ENCODE results near the gene PDX1. TPM values are rescaled to one million over a fixed set of nuclear protein-coding genes. Genes with fewer than 3 reads are reported as not detected.

Gene PDX1
- total and polyA plus RNA-seq, 2 of the 13 experiments (the other 11 are each of a cell fraction or from before 2014, with no cell fraction given), result 0.07 TPM; not detected in 1

GRCh38 chr13:27967203-27967735 is 47.5 kb downstream of the PDX1 start:
- no peaks in the 10 kb centered on the region for H4K20me1 ChIP-seq (ENCODE audit: insufficient read depth, low read length)
- H3K9ac ChIP-seq (ENCODE audit: insufficient read depth, low read depth, low read length), result no peak overlapping the region
- peak overlapping the region in 1 of 3 experiments; percentile 60; a peak in 1 of 6 replicates for H3K4me3 ChIP-seq (replicated peaks in 1 of 3; ENCODE audit: insufficient read depth in 1 of 3, low read depth in 2 of 3, low read length in 3 of 3)

More at GRCh38 chr13:27967203-27967735, 47.5 kb downstream of the PDX1 start:
- peaks cover 19 to 65% of the 10 kb centered on the region in 2 experiments for H3K27me3 ChIP-seq (ENCODE audit: control insufficient read depth in 1 of 2, insufficient read depth in 2 of 2, low read length in 2 of 2)
- H3K4me1 ChIP-seq (ENCODE audit: insufficient read depth, low read length), result peaks cover 38% of the 10 kb centered on the region
- no peaks in the 10 kb centered on the region for H3K79me2 ChIP-seq (ENCODE audit: insufficient read depth, low read length)
- no peak overlapping the region for H2AFZ ChIP-seq (ENCODE audit: low read length)
- TF ChIP-seq ZNF556 (CRISPR knock-in tag; IDR thresholded peaks at IDR 0.05; ENCODE audit: borderline replicate concordance), result no peak
- TF ChIP-seq PRDM4 (CRISPR knock-in tag; IDR thresholded peaks at IDR 0.05; ENCODE audit: borderline replicate concordance), result no peak
- no peak for TF ChIP-seq ZXDC (CRISPR knock-in tag; IDR thresholded peaks at IDR 0.05)
- no peak for TF ChIP-seq DMAP1 (CRISPR knock-in tag; IDR thresholded peaks at IDR 0.05)
- no peak for TF ChIP-seq IRF9 (CRISPR knock-in tag; IDR thresholded peaks at IDR 0.05; ENCODE audit: borderline replicate concordance)
- no peak for TF ChIP-seq ZNF572 (CRISPR knock-in tag; IDR thresholded peaks at IDR 0.05)
- TF ChIP-seq ZSCAN21 (CRISPR knock-in tag; IDR thresholded peaks at IDR 0.05; ENCODE audit: borderline replicate concordance), result no peak
- no peak for TF ChIP-seq ARNTL (CRISPR knock-in tag; IDR thresholded peaks at IDR 0.05)
- no peak for TF ChIP-seq DDIT3 (CRISPR knock-in tag; IDR thresholded peaks at IDR 0.05)
- no peak for TF ChIP-seq MAFG (CRISPR knock-in tag; IDR thresholded peaks at IDR 0.05)
- no peak for TF ChIP-seq BHLHE40 (IDR thresholded peaks at IDR 0.05; ENCODE audit: low read length)
- TF ChIP-seq ZNF230 (CRISPR knock-in tag; IDR thresholded peaks at IDR 0.05), result no peak
- TF ChIP-seq ZNF138 (CRISPR knock-in tag; IDR thresholded peaks at IDR 0.05; ENCODE audit: low read depth), result no peak
- no peak for TF ChIP-seq SATB2 (CRISPR knock-in tag; IDR thresholded peaks at IDR 0.05)
- TF ChIP-seq ZNF124 (CRISPR knock-in tag; IDR thresholded peaks at IDR 0.05), result no peak
- ChIA-PET POLR2A (no interaction called here), CTCF (ENCODE audit: low intra/inter-chr PET ratio, low total read pairs) (no interaction called here)
- no peaks in the 10 kb centered on the region for H3K36me3 ChIP-seq (replicated peaks in 1 of 2; ENCODE audit: control insufficient read depth in 1 of 2, insufficient read depth in 2 of 2, low read length in 2 of 2)
- BruUV-seq (replicated peaks), result no TSS peak
- no peak for ATAC-seq
- in situ Hi-C loops (cut with HindIII; ENCODE audit: extremely low pct_ligation_motif_present, low pct_unique_long_range_greater_than_20kb), result loop anchor here (25.0 kb wide), 1 partner anchor 1005 kb away; no protein-coding TSS in a partner anchor
- 51% methylated on average over 15 of the region's 18 CpGs for WGBS (ENCODE audit: low lambda C conversion rate)
- intact Hi-C loops (cut with micrococcal nuclease; ENCODE audit: unreplicated experiment), result no loop called here
- DNase-seq (ENCODE audit: low spot score), result no peak
- no peaks in the 10 kb centered on the region for H3K9me3 ChIP-seq (ENCODE audit: low read length)
- 0 out of 2 replicates have a peak overlapping the region, but pooled peaks have one; percentile 68 for H3K4me2 ChIP-seq (ENCODE audit: low read depth, low read length)
- no peak for FAIRE-seq
- no peak overlapping the region for H3K27ac ChIP-seq (ENCODE audit: extremely low read length, insufficient read depth, low read length)
